WERI-Rb-1 (cell line): ENCODE results near the gene POP5.

Experiments used
- DNase-seq: peaks from one replicate; pipeline ENCODE4 v3.0.0-alpha.2; 2020
- H3K27ac ChIP-seq: fragments of 250-450 bp; sonication (Bioruptor Pico); 2 replicates; pipeline ENCODE4 v1.5.1; 2020; ENCODE audit warnings: mild to moderate bottlenecking, moderate library complexity
- H3K27me3 ChIP-seq: fragments of 250-450 bp; sonication (Bioruptor Pico); 2 replicates; pipeline ENCODE4 v1.5.1; 2021; ENCODE audit warnings: mild to moderate bottlenecking, low read depth, moderate library complexity; ENCODE audit not compliant: insufficient read depth, severe bottlenecking
- H3K36me3 ChIP-seq: fragments of 250-450 bp; sonication (Bioruptor Pico); 2 replicates; pipeline ENCODE4 v1.5.1; 2020; ENCODE audit warnings: mild to moderate bottlenecking, moderate library complexity
- H3K4me3 ChIP-seq: 2 replicates; pipeline ENCODE4 v1.5.1; 2011; ENCODE audit warnings: low read depth, mild to moderate bottlenecking, control low read depth, low read length
- H3K9me3 ChIP-seq: fragments of 250-450 bp; sonication (Bioruptor Pico); 2 replicates; pipeline ENCODE4 v1.5.1; 2021; ENCODE audit warnings: mild to moderate bottlenecking, moderate library complexity; ENCODE audit not compliant: severe bottlenecking
- CTCF ChIP-seq: IDR thresholded peaks from 2 replicates; pipeline ENCODE4 v1.5.1; 2011; ENCODE audit warnings: low read depth, mild to moderate bottlenecking, control low read depth, inconsistent platforms, low read length

POP5 gene

DNA sequence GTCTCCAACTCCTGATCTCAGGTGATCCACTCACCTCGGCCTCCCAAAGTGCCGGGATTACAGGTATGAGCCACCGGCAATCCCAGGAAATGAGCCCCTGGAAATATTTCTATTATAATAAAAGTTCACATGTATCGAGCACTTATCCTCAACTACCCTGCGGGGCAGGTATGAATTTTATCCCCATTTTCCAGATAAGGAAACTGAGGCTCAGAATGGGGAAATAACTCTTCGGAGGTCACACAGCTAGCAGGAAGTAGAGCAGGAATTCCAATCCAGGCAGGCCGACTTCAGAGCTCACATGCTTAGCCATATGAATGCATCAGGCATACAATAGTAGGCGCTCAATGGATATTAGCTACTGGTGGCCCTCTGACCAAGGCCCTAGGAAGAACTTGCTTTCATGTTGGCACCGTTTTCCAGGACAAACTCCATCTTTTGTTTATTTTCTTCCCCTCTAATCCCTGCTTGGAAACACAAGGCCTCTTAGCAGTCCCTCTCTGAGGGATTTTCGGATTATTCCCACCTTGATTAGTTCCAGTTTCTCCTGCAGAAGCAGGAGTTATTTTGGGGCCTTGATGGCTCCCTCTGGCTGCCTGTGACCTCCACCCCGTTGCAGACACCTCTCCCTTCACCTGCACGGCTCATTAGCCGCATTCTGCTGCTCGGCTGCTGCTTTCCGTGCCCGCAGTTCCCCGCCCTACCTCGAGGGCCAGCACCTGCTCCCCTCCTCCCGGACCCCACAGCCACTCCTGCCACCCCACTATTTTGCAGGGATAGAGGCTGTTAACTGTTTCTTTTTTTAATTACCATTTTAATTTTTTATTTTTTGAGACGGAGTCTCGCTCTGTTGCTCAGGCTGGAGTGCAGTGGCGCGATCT lies 18.7 kb upstream of the POP5 start:
- Histone ChIP-seq H3K36me3 (no peaks in the 10 kb centered on the region), H3K27me3 (no peaks in the 10 kb centered on the region), H3K27ac (no peak overlapping the region), H3K4me3 (no peak overlapping the region), H3K9me3 (no peaks in the 10 kb centered on the region)
- TF ChIP-seq CTCF: no peak
- no peak for DNase-seq

DNA sequence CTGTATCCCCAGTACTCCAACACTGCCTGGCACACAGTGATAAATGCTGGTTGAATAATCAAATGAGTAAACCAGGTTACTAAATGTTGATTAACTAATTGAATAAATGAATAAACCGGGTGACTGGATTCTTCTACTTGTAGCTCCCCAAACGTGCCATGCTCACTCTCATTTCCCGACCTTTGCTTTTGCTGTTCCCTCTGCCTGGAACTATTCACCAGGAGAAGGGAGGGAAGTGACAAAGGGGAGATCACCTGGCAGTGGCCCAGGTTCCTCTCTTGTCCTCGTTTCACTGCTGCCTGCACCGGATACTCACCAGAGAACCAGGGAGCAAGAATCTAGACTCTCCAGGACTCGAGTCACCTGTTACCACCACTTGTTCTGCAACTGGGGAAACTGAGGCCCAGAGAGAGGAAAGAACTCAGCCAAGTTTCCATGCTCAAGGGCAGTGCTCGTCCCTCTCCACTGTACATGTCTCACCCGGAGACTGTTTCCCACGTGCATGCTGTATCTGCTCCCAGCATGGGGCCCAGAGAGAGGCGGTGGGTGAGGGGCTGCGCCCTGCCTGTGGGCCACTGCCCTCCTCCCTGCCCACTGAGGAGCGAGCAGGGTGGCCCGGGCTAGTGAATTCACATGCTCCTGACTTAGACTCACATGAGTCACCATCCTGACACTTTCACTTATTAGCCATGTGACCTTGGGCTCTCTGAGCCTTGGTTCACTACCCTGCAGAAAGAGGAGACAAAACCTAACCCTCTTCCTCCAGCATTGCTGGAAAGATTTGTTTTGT lies 17.7 kb upstream of the POP5 start:
- Histone ChIP-seq H3K36me3 (no peaks in the 10 kb centered on the region), H3K9me3 (no peaks in the 10 kb centered on the region), H3K4me3 (no peak overlapping the region), H3K27me3 (no peaks in the 10 kb centered on the region), H3K27ac (no peak overlapping the region)
- DNase-seq: no peak
- TF ChIP-seq CTCF: no peak

- no peak for DNase-seq
- Histone ChIP-seq H3K4me3 (no peak overlapping the region), H3K36me3 (no peaks in the 10 kb centered on the region), H3K9me3 (no peaks in the 10 kb centered on the region), H3K27me3 (no peaks in the 10 kb centered on the region), H3K27ac (no peak overlapping the region)
- TF ChIP-seq CTCF: no peak
Measured at GRCh38 chr12:120597861-120598260, 16.7 kb upstream of the POP5 start.

DNA sequence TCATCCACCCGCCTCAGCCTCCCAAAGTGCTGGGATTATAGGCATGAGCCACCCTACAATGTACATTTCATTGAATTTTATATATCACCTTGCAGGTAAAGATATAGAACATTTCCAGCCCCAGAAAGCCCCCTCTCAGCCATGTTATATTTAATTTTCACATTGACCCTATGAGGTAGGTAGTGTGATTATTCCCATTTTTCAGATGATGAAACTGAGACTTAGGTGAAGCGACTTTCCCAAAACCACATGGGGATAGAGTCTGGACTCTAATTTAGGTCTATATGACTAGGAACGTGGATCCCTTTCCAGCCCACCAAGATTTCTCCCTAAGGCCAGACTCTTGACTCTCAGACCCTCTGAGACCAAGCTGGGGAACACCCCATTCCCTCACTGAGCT lies 15.7 kb upstream of the POP5 start:
- no peak for DNase-seq
- H3K27ac ChIP-seq: no peak overlapping the region
- no peak for TF ChIP-seq CTCF
- no peaks in the 10 kb centered on the region for H3K27me3 ChIP-seq
- H3K4me3 ChIP-seq: no peak overlapping the region
- H3K9me3 ChIP-seq: no peaks in the 10 kb centered on the region
- no peaks in the 10 kb centered on the region for H3K36me3 ChIP-seq

GRCh38 chr12:120592121-120593049 lies 11.2 kb upstream of the POP5 start:
- H3K4me3 ChIP-seq: no peak overlapping the region

More at GRCh38 chr12:120592121-120593049, 11.2 kb upstream of the POP5 start:
- Histone ChIP-seq H3K27ac (no peak overlapping the region), H3K9me3 (no peaks in the 10 kb centered on the region), H3K27me3 (no peaks in the 10 kb centered on the region), H3K36me3 (no peaks in the 10 kb centered on the region)
- no peak for TF ChIP-seq CTCF
- DNase-seq: no peak
